DOHH2 (cell line): Measurements from ENCODE around the gene HS3ST4.

Source experiments
- H3F3A ChIP-seq: fragments of 200-600 bp; sonication (generic), shearing (Covaris generic); 2 replicates; pipeline ENCODE4 v1.6.0; 2016; ENCODE audit warnings: antibody characterized with exemption, mild to moderate bottlenecking; ENCODE audit not compliant: control insufficient read depth, insufficient read depth
- H3K27ac ChIP-seq: fragments of 200-600 bp; sonication (generic); 2 replicates; pipeline ENCODE4 v1.5.1; 2014; ENCODE audit warnings: low read depth, mild to moderate bottlenecking, low read length, moderate library complexity
- H3K27me3 ChIP-seq: fragments of 200-600 bp; sonication (generic); 2 replicates; pipeline ENCODE4 v1.6.1; 2014; ENCODE audit warnings: mild to moderate bottlenecking, low read length, mixed read lengths; ENCODE audit not compliant: control insufficient read depth
- H3K36me3 ChIP-seq: fragments of 200-600 bp; sonication (generic); 2 replicates; pipeline ENCODE4 v1.6.1; 2014; ENCODE audit warnings: mild to moderate bottlenecking, low read length, moderate library complexity, mixed read lengths; ENCODE audit not compliant: control insufficient read depth
- H3K4me1 ChIP-seq: fragments of 200-600 bp; sonication (generic); 2 replicates; pipeline ENCODE4 v1.6.1; 2014; ENCODE audit warnings: mild to moderate bottlenecking, low read length, mixed read lengths; ENCODE audit not compliant: control insufficient read depth
- H3K4me2 ChIP-seq: fragments of 200-600 bp; sonication (generic); 2 replicates; pipeline ENCODE4 v1.6.0; 2014; ENCODE audit warnings: mild to moderate bottlenecking, low read length, moderate library complexity
- H3K4me3 ChIP-seq: fragments of 200-600 bp; sonication (generic); 2 replicates; pipeline ENCODE4 v1.5.1; 2014; ENCODE audit warnings: mild to moderate bottlenecking, low read length, mixed read lengths
- H3K79me2 ChIP-seq: fragments of 200-600 bp; sonication (generic); 2 replicates; pipeline ENCODE4 v1.6.1; 2014; ENCODE audit warnings: mild to moderate bottlenecking, low read length, mixed read lengths; ENCODE audit not compliant: control insufficient read depth
- H3K9me2 ChIP-seq: fragments of 200-600 bp; sonication (generic); replicated peaks from 2 replicates; pipeline ENCODE4 v1.6.1; 2014; ENCODE audit warnings: mild to moderate bottlenecking, low read length, mixed read lengths; ENCODE audit not compliant: control insufficient read depth
- H3K9me3 ChIP-seq: fragments of 200-600 bp; sonication (generic); 2 replicates; pipeline ENCODE4 v1.6.1; 2014; ENCODE audit warnings: antibody characterized with exemption, low read length, mixed read lengths; ENCODE audit not compliant: control insufficient read depth, insufficient read depth
- H4K20me1 ChIP-seq: fragments of 200-600 bp; sonication (generic); 2 replicates; pipeline ENCODE4 v1.6.0; 2014; ENCODE audit warnings: low read depth, mild to moderate bottlenecking, antibody characterized with exemption, low read length, moderate library complexity; ENCODE audit not compliant: control insufficient read depth, insufficient read depth
- EZH2phosphoT487 ChIP-seq: fragments of 200-600 bp; sonication (generic); IDR thresholded peaks from 2 replicates; pipeline ENCODE4 v1.6.1; 2017; ENCODE audit warnings: borderline replicate concordance, mild to moderate bottlenecking, antibody characterized with exemption, low read length, moderate library complexity, mixed read lengths
- TF ChIP-seq, protein P1 (sequence below): fragments of 200-600 bp; sonication (generic); IDR thresholded peaks from one replicate; pipeline ENCODE4 v1.5.1; 2014; ENCODE audit warnings: antibody characterized with exemption, mild to moderate bottlenecking, low read depth, low read length; ENCODE audit not compliant: poor library complexity, severe bottlenecking

HS3ST4 gene

GRCh38 chr16:26041952-26042668 lies 350.4 kb downstream of the HS3ST4 start:
- no peaks in the 10 kb centered on the region for H3K79me2 ChIP-seq
- no peaks in the 10 kb centered on the region for H3F3A ChIP-seq
- no peak overlapping the region for H3K4me3 ChIP-seq
- H3K27ac ChIP-seq: no peak overlapping the region
- no peaks in the 10 kb centered on the region for H3K9me2 ChIP-seq
- no peak overlapping the region for H3K4me2 ChIP-seq
- no peaks in the 10 kb centered on the region for H3K27me3 ChIP-seq
- no peaks in the 10 kb centered on the region for H3K9me3 ChIP-seq
- H4K20me1 ChIP-seq: no peaks in the 10 kb centered on the region
- TF ChIP-seq, protein P1, sequence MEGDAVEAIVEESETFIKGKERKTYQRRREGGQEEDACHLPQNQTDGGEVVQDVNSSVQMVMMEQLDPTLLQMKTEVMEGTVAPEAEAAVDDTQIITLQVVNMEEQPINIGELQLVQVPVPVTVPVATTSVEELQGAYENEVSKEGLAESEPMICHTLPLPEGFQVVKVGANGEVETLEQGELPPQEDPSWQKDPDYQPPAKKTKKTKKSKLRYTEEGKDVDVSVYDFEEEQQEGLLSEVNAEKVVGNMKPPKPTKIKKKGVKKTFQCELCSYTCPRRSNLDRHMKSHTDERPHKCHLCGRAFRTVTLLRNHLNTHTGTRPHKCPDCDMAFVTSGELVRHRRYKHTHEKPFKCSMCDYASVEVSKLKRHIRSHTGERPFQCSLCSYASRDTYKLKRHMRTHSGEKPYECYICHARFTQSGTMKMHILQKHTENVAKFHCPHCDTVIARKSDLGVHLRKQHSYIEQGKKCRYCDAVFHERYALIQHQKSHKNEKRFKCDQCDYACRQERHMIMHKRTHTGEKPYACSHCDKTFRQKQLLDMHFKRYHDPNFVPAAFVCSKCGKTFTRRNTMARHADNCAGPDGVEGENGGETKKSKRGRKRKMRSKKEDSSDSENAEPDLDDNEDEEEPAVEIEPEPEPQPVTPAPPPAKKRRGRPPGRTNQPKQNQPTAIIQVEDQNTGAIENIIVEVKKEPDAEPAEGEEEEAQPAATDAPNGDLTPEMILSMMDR: no peak
- TF ChIP-seq EZH2phosphoT487: no peak
- H3K4me1 ChIP-seq: no peaks in the 10 kb centered on the region
- no peaks in the 10 kb centered on the region for H3K36me3 ChIP-seq

DNA sequence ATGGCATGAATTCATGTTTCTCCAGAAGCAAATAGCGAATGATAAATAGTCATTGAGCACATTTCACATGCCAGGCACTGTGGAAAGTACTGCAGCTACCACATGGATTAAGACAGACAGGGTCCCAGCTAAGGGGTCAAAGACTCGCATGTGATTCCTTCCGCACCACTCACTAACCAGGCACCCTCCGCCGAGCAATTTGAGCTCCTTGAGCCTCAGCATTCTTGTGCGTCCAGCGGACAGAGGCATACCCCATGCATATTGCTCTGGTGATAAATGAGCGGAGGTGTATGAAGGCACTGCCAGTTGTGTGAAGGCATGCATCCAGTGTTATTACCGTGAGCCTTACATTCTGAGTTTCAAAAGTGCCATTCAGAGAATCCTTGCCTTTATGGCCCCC lies 358.7 kb downstream of the HS3ST4 start:
- H3K27me3 ChIP-seq: no peaks in the 10 kb centered on the region
- TF ChIP-seq, protein P1: no peak
- H3K4me3 ChIP-seq: no peak overlapping the region

GRCh38 chr16:26051063-26051462 lies 359.3 kb downstream of the HS3ST4 start:
- Histone ChIP-seq H3K27ac (no peak overlapping the region), H3K27me3 (no peaks in the 10 kb centered on the region), H3K36me3 (no peaks in the 10 kb centered on the region), H3K4me1 (no peaks in the 10 kb centered on the region), H4K20me1 (no peaks in the 10 kb centered on the region), H3K79me2 (no peaks in the 10 kb centered on the region), H3K9me2 (no peaks in the 10 kb centered on the region), H3K4me2 (no peak overlapping the region), H3K4me3 (no peak overlapping the region), H3K9me3 (no peaks in the 10 kb centered on the region), H3F3A (no peaks in the 10 kb centered on the region)
- TF ChIP-seq EZH2phosphoT487: no peak
- TF ChIP-seq, protein P1: no peak

More for the DNA sequence above, 358.7 kb downstream of the HS3ST4 start:
- Histone ChIP-seq H3F3A (no peaks in the 10 kb centered on the region), H3K4me2 (no peak overlapping the region), H3K9me3 (no peaks in the 10 kb centered on the region), H3K79me2 (no peaks in the 10 kb centered on the region), H3K4me1 (no peaks in the 10 kb centered on the region), H3K9me2 (no peaks in the 10 kb centered on the region), H3K27ac (no peak overlapping the region), H3K36me3 (no peaks in the 10 kb centered on the region), H4K20me1 (no peaks in the 10 kb centered on the region)
